Measurements from ENCODE around the gene KARS1. TPM values are rescaled to one million over a fixed set of nuclear protein-coding genes. Genes with fewer than 3 reads are reported as not detected.

KARS1 gene
- total RNA-seq, 2 experiments from 2014 or later: 169 to 170 TPM

GRCh38 chr16:75647112-75647491 lies 363 bp downstream of the KARS1 start:
- Mint-ChIP-seq H3K4me1 (peaks cover 64% of the 10 kb centered on the region), H3K4me3 (peak overlapping the region; percentile 95), H3K9me3 (no peaks in the 10 kb centered on the region), H3K27me3 (no peaks in the 10 kb centered on the region), H3K36me3 (ENCODE audit: low read depth) (peaks cover 67% of the 10 kb centered on the region), H3K27ac (peak overlapping the region; percentile 99)
- ChIA-PET CTCF (interaction anchor here (1.0 to 3.7 kb wide), 9 partner anchors 25 to 448 kb away, joined by 3 to 30 read pairs (median 5); partner anchors contain the start of genes ADAT1, GABARAPL2, TMEM170A and TMEM231), POLR2A (interaction anchor here (0.7 to 8.6 kb wide), 28 partner anchors 10 to 1544 kb away, joined by 3 to 184 read pairs (median 6); partner anchors contain the start of genes ADAT1, CFDP1, GABARAPL2 and MON1B)
- no peak for DNase-seq

GRCh38 chr16:75644240-75645012 lies 3.0 kb downstream of the KARS1 start:
- Mint-ChIP-seq H3K4me3 (peak overlapping the region; percentile 70), H3K4me1 (peaks cover 44% of the 10 kb centered on the region), H3K27me3 (no peaks in the 10 kb centered on the region), H3K36me3 (ENCODE audit: low read depth) (peaks cover 75% of the 10 kb centered on the region), H3K27ac (peak overlapping the region; percentile 83), H3K9me3 (no peaks in the 10 kb centered on the region)
- no peak for DNase-seq
- POLR2A ChIA-PET: interaction anchor here (1.1 to 8.6 kb wide), 4 partner anchors 11 to 24 kb away, joined by 3 to 184 read pairs (median 4); partner anchors contain the start of gene ADAT1
- CTCF ChIA-PET: interaction anchor here (0.8 to 1.3 kb wide), 3 partner anchors 12 to 38 kb away, joined by 3 to 6 read pairs (median 5); partner anchors contain the start of gene ADAT1

- ChIA-PET CTCF (no interaction called here), POLR2A (interaction anchor here (1.2 to 2.9 kb wide), 2 partner anchors 13 to 18 kb away, joined by 5 to 11 read pairs; partner anchors contain the start of gene ADAT1)
- no peak for DNase-seq
- no peak overlapping the region for H3K27ac Mint-ChIP-seq
- no peak overlapping the region for H3K4me3 Mint-ChIP-seq
- peaks cover 83% of the 10 kb centered on the region for H3K36me3 Mint-ChIP-seq (ENCODE audit: low read depth)
- H3K9me3 Mint-ChIP-seq: no peaks in the 10 kb centered on the region
- H3K27me3 Mint-ChIP-seq: no peaks in the 10 kb centered on the region
- H3K4me1 Mint-ChIP-seq: peaks cover 37% of the 10 kb centered on the region
These were observed 6.9 kb downstream of the KARS1 start for GRCh38 chr16:75640598-75640997.

GRCh38 chr16:75635036-75635435 lies 12.4 kb downstream of the KARS1 start:
- CTCF ChIA-PET: no interaction called here
- Mint-ChIP-seq H3K4me3 (no peak overlapping the region), H3K36me3 (ENCODE audit: low read depth) (peaks cover 81% of the 10 kb centered on the region), H3K27me3 (no peaks in the 10 kb centered on the region), H3K4me1 (peaks cover 11% of the 10 kb centered on the region), H3K9me3 (no peaks in the 10 kb centered on the region), H3K27ac (no peak overlapping the region)
- POLR2A ChIA-PET: interaction anchor here (3.9 to 4.7 kb wide), 2 partner anchors 12 to 13 kb away, joined by 21 to 27 read pairs; partner anchors contain the start of genes ADAT1, KARS1 and TERF2IP
- no peak for DNase-seq

GRCh38 chr16:75632857-75633256 lies 14.6 kb downstream of the KARS1 start:
- ChIA-PET POLR2A (interaction anchor here (1.4 to 7.5 kb wide), 4 partner anchors 9 to 15 kb away, joined by 3 to 46 read pairs (median 12); partner anchors contain the start of genes ADAT1, KARS1 and TERF2IP), CTCF (interaction anchor here (1.1 kb wide), 1 partner anchor 12 kb away, joined by 3 read pairs; no protein-coding TSS in a partner anchor)
- Mint-ChIP-seq H3K9me3 (no peaks in the 10 kb centered on the region), H3K27ac (no peak overlapping the region), H3K4me1 (peaks cover 27% of the 10 kb centered on the region), H3K27me3 (no peaks in the 10 kb centered on the region), H3K4me3 (no peak overlapping the region), H3K36me3 (ENCODE audit: low read depth) (peaks cover 86% of the 10 kb centered on the region)
- no peak for DNase-seq

GRCh38 chr16:75630052-75630451 lies 17.4 kb downstream of the KARS1 start:
- peaks cover 44% of the 10 kb centered on the region for H3K4me1 Mint-ChIP-seq
- H3K9me3 Mint-ChIP-seq: no peaks in the 10 kb centered on the region
- H3K27ac Mint-ChIP-seq: no peak overlapping the region
- peaks cover 86% of the 10 kb centered on the region for H3K36me3 Mint-ChIP-seq (ENCODE audit: low read depth)
- no peak for DNase-seq
- ChIA-PET CTCF (no interaction called here), POLR2A (interaction anchor here (0.6 to 7.5 kb wide), 2 partner anchors 18 to 235 kb away, joined by 3 to 46 read pairs; partner anchors contain the start of genes KARS1 and TERF2IP)
- H3K4me3 Mint-ChIP-seq: no peak overlapping the region
- no peaks in the 10 kb centered on the region for H3K27me3 Mint-ChIP-seq

- Mint-ChIP-seq H3K27me3 (no peaks in the 10 kb centered on the region), H3K27ac (peak overlapping the region; percentile 75), H3K4me3 (no peak overlapping the region), H3K9me3 (no peaks in the 10 kb centered on the region), H3K36me3 (ENCODE audit: low read depth) (peaks cover 84% of the 10 kb centered on the region), H3K4me1 (peaks cover 49% of the 10 kb centered on the region)
- DNase-seq: no peak
- POLR2A ChIA-PET: interaction anchor here (7.5 kb wide), 1 partner anchor 19 kb away, joined by 46 read pairs; the partner anchor contains the start of genes KARS1 and TERF2IP
- CTCF ChIA-PET: no interaction called here
These were observed 18.3 kb downstream of the KARS1 start for GRCh38 chr16:75629132-75629531.

- peak overlapping the region; percentile 86 for H3K27ac Mint-ChIP-seq
- no peaks in the 10 kb centered on the region for H3K9me3 Mint-ChIP-seq
- H3K36me3 Mint-ChIP-seq (ENCODE audit: low read depth): peaks cover 77% of the 10 kb centered on the region
- ChIA-PET CTCF (interaction anchor here (1.1 kb wide), 1 partner anchor 9 kb away, joined by 4 read pairs; no protein-coding TSS in a partner anchor), POLR2A (interaction anchor here (0.8 to 7.5 kb wide), 4 partner anchors 11 to 20 kb away, joined by 3 to 46 read pairs (median 4); partner anchors contain the start of genes KARS1 and TERF2IP)
- DNase-seq: no peak
- H3K27me3 Mint-ChIP-seq: no peaks in the 10 kb centered on the region
- peaks cover 52% of the 10 kb centered on the region for H3K4me1 Mint-ChIP-seq
- no peak overlapping the region for H3K4me3 Mint-ChIP-seq
These were observed 19.1 kb downstream of the KARS1 start for GRCh38 chr16:75628351-75628750.

GRCh38 chr16:75627851-75628250 lies 19.6 kb downstream of the KARS1 start:
- peaks cover 73% of the 10 kb centered on the region for H3K36me3 Mint-ChIP-seq (ENCODE audit: low read depth)
- ChIA-PET CTCF (interaction anchor here (1.1 kb wide), 1 partner anchor 10 kb away, joined by 4 read pairs; no protein-coding TSS in a partner anchor), POLR2A (interaction anchor here (0.8 to 7.5 kb wide), 4 partner anchors 11 to 20 kb away, joined by 3 to 46 read pairs (median 4); partner anchors contain the start of genes KARS1 and TERF2IP)
- H3K4me1 Mint-ChIP-seq: peaks cover 53% of the 10 kb centered on the region
- H3K27ac Mint-ChIP-seq: peak overlapping the region; percentile 86
- H3K9me3 Mint-ChIP-seq: no peaks in the 10 kb centered on the region
- DNase-seq: no peak
- H3K4me3 Mint-ChIP-seq: no peak overlapping the region
- H3K27me3 Mint-ChIP-seq: no peaks in the 10 kb centered on the region

- Mint-ChIP-seq H3K27me3 (no peaks in the 10 kb centered on the region), H3K36me3 (ENCODE audit: low read depth) (peaks cover 67% of the 10 kb centered on the region), H3K27ac (peak overlapping the region; percentile 86), H3K4me1 (peaks cover 60% of the 10 kb centered on the region), H3K4me3 (no peak overlapping the region), H3K9me3 (no peaks in the 10 kb centered on the region)
- CTCF ChIA-PET: no interaction called here
- no peak for DNase-seq
- POLR2A ChIA-PET: interaction anchor here (1.2 to 2.1 kb wide), 2 partner anchors 16 to 21 kb away, joined by 4 to 19 read pairs; partner anchors contain the start of genes KARS1 and TERF2IP
These were observed 20.7 kb downstream of the KARS1 start for GRCh38 chr16:75626806-75627205.

GRCh38 chr16:75624921-75625334 lies 22.5 kb downstream of the KARS1 start:
- ChIA-PET POLR2A (interaction anchor here (2.1 kb wide), 1 partner anchor 23 kb away, joined by 19 read pairs; the partner anchor contains the start of genes KARS1 and TERF2IP), CTCF (no interaction called here)
- H3K36me3 Mint-ChIP-seq (ENCODE audit: low read depth): peaks cover 58% of the 10 kb centered on the region
- peaks cover 77% of the 10 kb centered on the region for H3K4me1 Mint-ChIP-seq
- no peak overlapping the region for H3K27ac Mint-ChIP-seq
- no peak overlapping the region for H3K4me3 Mint-ChIP-seq
- DNase-seq: no peak
- no peaks in the 10 kb centered on the region for H3K27me3 Mint-ChIP-seq
- no peaks in the 10 kb centered on the region for H3K9me3 Mint-ChIP-seq

GRCh38 chr16:75622761-75623605 lies 24.5 kb downstream of the KARS1 start, which contains the start of gene ADAT1:
Gene ADAT1 (minus strand): TSS chr16:75623281. CDS start chr16:75620799, 2,482 bp downstream.
- peaks cover 52% of the 10 kb centered on the region for H3K36me3 Mint-ChIP-seq (ENCODE audit: low read depth)
- DNase-seq: peak; percentile 99
- no peaks in the 10 kb centered on the region for H3K9me3 Mint-ChIP-seq
- peaks cover 69% of the 10 kb centered on the region for H3K4me1 Mint-ChIP-seq
- no peaks in the 10 kb centered on the region for H3K27me3 Mint-ChIP-seq
- CTCF ChIA-PET: interaction anchor here (0.7 to 3.5 kb wide), 12 partner anchors 8 to 189 kb away, joined by 3 to 30 read pairs (median 4); partner anchors contain the start of genes CFDP1, GABARAPL2, KARS1 and TERF2IP
- peak within 1 kb of the TSS; percentile 94 for H3K27ac Mint-ChIP-seq
- peak within 1 kb of the TSS; percentile 92 for H3K4me3 Mint-ChIP-seq
- POLR2A ChIA-PET: interaction anchor here (0.6 to 7.3 kb wide), 22 partner anchors 8 to 1568 kb away, joined by 3 to 184 read pairs (median 5); partner anchors contain the start of genes CFDP1, GABARAPL2, KARS1 and MON1B

Data from activated CD4-positive, alpha-beta memory T cell treated with anti-CD3 and anti-CD28 coated beads, Interleukin-2, amount 10 ng/mL, durations not matched to agents 7 days and 5 days (primary cell).